ENCODE data around the gene LRRC8D. TPM values are rescaled to one million over a fixed set of nuclear protein-coding genes. Genes with fewer than 3 reads are reported as not detected.
"Not testable (repeated sequence)": the region's sequence is repeated elsewhere in the genome, so short reads cannot be mapped to it uniquely, and the experiment has no call there.

The LRRC8D gene
- 22.2 TPM for total RNA-seq
- long read RNA-seq, transcript LRRC8D-201 (3 exons, 3,950 nt) = major isoform, 12 of 29 reads
- long read RNA-seq, partial matches to known transcripts = 0 of 29 reads
- long read RNA-seq, other reads (novel, unspliced or antisense) = 15 of 29 reads

DNA sequence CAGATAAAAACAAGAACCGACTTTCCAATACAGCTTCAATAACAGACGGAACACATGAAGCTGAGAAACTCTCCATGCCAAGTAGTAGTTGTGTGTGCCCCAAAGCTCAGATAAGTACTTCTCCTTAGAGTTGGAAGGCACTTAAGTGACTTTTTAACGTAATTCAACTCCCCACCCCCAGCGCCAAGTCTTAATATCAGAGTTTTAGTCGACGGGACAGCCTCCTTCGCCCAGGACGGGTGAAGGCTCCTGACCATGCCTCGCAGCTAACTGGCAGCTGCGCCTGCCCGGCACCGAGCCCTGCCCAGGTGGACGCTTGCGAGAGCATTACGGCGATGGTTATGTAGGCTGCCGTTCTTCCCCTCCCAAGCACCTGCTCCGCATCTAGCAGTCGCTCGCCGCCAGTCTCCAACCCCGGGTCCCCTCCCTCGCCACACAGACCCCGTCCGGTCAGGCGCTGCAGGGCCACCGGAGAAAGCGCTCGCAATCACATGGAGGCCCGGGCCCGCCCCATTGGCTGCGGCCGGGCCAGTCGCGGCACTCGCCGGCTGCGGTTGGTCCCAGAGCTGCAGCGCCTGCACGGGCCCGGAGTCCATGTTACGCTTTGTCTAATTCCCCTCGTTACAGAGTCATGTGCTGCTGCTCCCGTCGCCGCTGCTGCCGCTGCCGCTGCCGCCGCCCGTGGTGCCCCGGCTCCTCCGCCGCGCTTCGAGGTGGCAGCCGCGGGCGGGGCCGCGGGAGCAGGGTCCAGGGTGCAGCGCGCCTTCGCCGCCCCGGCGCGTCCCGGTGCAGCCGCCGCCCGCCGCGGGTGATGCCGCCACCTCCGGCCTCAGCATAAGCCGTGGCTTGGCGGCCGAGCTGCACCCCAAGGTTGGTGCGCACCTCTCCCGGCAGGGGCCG is at the start of gene LRRC8D:
TSS of gene LRRC8D (plus strand) at position 611 of the 900 bp plus-strand sequence. CDS start 112,037 bp downstream, outside the sequence.
- Histone ChIP-seq H3K27ac (peak within 1 kb of the TSS; percentile 91), H3K27me3 (ENCODE audit: low read depth) (no peaks in the 10 kb centered on the region), H3K36me3 (no peaks in the 10 kb centered on the region), H3K9me3 (no peaks in the 10 kb centered on the region), H3K4me3 (peak within 1 kb of the TSS; percentile 92), H3K4me1 (peaks cover 27% of the 10 kb centered on the region)
- ATAC-seq = peak; percentile 97
- peak; percentile 92 for DNase-seq
- TF ChIP-seq, protein P1, sequence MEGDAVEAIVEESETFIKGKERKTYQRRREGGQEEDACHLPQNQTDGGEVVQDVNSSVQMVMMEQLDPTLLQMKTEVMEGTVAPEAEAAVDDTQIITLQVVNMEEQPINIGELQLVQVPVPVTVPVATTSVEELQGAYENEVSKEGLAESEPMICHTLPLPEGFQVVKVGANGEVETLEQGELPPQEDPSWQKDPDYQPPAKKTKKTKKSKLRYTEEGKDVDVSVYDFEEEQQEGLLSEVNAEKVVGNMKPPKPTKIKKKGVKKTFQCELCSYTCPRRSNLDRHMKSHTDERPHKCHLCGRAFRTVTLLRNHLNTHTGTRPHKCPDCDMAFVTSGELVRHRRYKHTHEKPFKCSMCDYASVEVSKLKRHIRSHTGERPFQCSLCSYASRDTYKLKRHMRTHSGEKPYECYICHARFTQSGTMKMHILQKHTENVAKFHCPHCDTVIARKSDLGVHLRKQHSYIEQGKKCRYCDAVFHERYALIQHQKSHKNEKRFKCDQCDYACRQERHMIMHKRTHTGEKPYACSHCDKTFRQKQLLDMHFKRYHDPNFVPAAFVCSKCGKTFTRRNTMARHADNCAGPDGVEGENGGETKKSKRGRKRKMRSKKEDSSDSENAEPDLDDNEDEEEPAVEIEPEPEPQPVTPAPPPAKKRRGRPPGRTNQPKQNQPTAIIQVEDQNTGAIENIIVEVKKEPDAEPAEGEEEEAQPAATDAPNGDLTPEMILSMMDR (IDR thresholded peaks at IDR 0.05) = no peak
- intact Hi-C loops (cut with DNase I) = no loop called here

DNA sequence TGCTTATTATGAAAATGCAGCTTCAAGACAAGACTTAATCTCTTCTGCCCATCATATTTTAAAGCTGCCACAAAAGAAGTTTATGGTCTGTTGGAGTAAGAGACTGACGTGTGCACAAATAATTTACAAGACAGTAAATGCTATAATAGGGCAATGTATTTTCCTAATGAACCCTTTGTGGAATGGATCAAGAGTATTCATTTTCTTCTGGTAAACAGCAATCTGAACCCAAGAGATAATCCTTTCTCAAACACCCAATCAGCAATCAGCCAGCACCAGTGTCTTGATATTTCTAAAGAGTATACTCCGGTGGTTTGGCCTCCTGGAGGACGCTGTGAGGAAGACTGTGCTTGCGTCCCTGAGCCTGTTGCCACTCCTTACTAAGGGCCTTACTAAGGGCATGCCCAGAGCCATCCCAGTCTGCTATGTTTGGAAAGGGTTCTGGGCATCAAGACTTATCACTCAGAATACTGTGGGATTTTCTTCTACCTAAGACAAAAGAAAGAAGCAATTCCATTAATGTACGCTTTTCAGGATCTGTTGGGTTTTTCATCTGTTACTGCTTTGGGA is 48.8 kb upstream of the LRRC8D start:
- Histone ChIP-seq H3K27ac (no peak overlapping the region), H3K4me1 (no peaks in the 10 kb centered on the region)
- intact Hi-C loops (cut with DNase I) = no loop called here

DNA sequence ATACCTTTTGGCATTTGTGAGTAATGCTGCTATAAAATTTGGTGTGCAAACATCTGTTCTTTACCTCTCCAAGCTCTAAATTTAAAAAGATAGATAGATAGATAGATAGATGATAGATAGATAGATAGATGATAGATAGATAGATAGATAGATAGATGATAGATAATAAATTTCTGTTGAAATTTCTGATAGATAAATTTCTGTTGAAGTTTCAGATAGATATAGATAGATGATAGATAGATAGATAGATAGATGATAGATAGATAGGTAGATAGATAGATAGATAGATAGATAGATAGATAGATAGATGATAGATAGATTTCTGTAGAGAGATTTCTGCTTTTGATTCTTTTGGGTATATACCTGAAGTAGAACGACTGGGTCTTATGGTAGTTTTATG is 44.7 kb upstream of the LRRC8D start:
- H3K4me3 ChIP-seq; H3K4me1 ChIP-seq; H3K36me3 ChIP-seq; H3K9me3 ChIP-seq; H3K27me3 ChIP-seq (ENCODE audit: low read depth); DNase-seq; intact Hi-C loops (cut with DNase I); H3K27ac ChIP-seq; ATAC-seq: not testable (repeated sequence)

More for the DNA sequence above, 48.8 kb upstream of the LRRC8D start:
- ATAC-seq (no peak), DNase-seq (no peak)
- H3K36me3 ChIP-seq = no peaks in the 10 kb centered on the region
- H3K27me3 ChIP-seq (ENCODE audit: low read depth) = no peaks in the 10 kb centered on the region
- no peak overlapping the region for H3K4me3 ChIP-seq
- TF ChIP-seq, protein P1 (IDR thresholded peaks at IDR 0.05) = no peak
- H3K9me3 ChIP-seq = no peaks in the 10 kb centered on the region

GRCh38 chr1:89777271-89777670 is 43.6 kb upstream of the LRRC8D start:
- intact Hi-C loops (cut with DNase I); H3K9me3 ChIP-seq; H3K27me3 ChIP-seq (ENCODE audit: low read depth); H3K4me1 ChIP-seq; DNase-seq; H3K4me3 ChIP-seq; ATAC-seq; H3K27ac ChIP-seq; H3K36me3 ChIP-seq: not testable (repeated sequence)

- TF ChIP-seq, protein P1 (IDR thresholded peaks at IDR 0.05) = no peak
- Histone ChIP-seq H3K9me3 (no peaks in the 10 kb centered on the region), H3K27ac (no peak overlapping the region), H3K4me1 (no peaks in the 10 kb centered on the region), H3K27me3 (ENCODE audit: low read depth) (no peaks in the 10 kb centered on the region), H3K36me3 (no peaks in the 10 kb centered on the region), H3K4me3 (no peak overlapping the region)
- intact Hi-C loops (cut with DNase I) = no loop called here
- no peak for ATAC-seq
- DNase-seq = no peak
Observed at GRCh38 chr1:89779151-89779940, 41.5 kb upstream of the LRRC8D start.

- H3K4me1 ChIP-seq = no peaks in the 10 kb centered on the region
- no peaks in the 10 kb centered on the region for H3K36me3 ChIP-seq
- no peak overlapping the region for H3K27ac ChIP-seq
- ATAC-seq (no peak), DNase-seq (no peak)
- no peak overlapping the region for H3K4me3 ChIP-seq
- H3K27me3 ChIP-seq (ENCODE audit: low read depth) = no peaks in the 10 kb centered on the region
- intact Hi-C loops (cut with DNase I) = no loop called here
- H3K9me3 ChIP-seq = no peaks in the 10 kb centered on the region
- TF ChIP-seq, protein P1 (IDR thresholded peaks at IDR 0.05) = peak; percentile 13
Observed at GRCh38 chr1:89780721-89781120, 40.1 kb upstream of the LRRC8D start.

All from lower lobe of right lung (tissue), 2 donors.